ENCODE results near the gene TSPAN9.
A peak's percentile ranks its signal among the peaks of the same experiment; 100 is the strongest.

The TSPAN9 gene

GRCh38 chr12:3032770-3033538 is 44.2 kb upstream of the TSPAN9 start:
- Histone ChIP-seq H3K4me1 (ENCODE audit: insufficient read depth, poor library complexity, severe bottlenecking) (no peaks in the 10 kb centered on the region), H3K36me3 (ENCODE audit: low read depth) (peaks cover 14% of the 10 kb centered on the region), H3K4me3 (ENCODE audit: severe bottlenecking) (no peak overlapping the region), H3K27me3 (ENCODE audit: insufficient read depth, poor library complexity, severe bottlenecking) (no peaks in the 10 kb centered on the region), H3K27ac (ENCODE audit: poor library complexity, severe bottlenecking) (no peak overlapping the region), H3K9me3 (ENCODE audit: severe bottlenecking) (no peaks in the 10 kb centered on the region)
- no peak for ATAC-seq (ENCODE audit: low read depth)
- TF ChIP-seq, protein P1, sequence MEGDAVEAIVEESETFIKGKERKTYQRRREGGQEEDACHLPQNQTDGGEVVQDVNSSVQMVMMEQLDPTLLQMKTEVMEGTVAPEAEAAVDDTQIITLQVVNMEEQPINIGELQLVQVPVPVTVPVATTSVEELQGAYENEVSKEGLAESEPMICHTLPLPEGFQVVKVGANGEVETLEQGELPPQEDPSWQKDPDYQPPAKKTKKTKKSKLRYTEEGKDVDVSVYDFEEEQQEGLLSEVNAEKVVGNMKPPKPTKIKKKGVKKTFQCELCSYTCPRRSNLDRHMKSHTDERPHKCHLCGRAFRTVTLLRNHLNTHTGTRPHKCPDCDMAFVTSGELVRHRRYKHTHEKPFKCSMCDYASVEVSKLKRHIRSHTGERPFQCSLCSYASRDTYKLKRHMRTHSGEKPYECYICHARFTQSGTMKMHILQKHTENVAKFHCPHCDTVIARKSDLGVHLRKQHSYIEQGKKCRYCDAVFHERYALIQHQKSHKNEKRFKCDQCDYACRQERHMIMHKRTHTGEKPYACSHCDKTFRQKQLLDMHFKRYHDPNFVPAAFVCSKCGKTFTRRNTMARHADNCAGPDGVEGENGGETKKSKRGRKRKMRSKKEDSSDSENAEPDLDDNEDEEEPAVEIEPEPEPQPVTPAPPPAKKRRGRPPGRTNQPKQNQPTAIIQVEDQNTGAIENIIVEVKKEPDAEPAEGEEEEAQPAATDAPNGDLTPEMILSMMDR (IDR thresholded peaks at IDR 0.05; ENCODE audit: poor library complexity, severe bottlenecking): no peak
- peak; percentile 66 for DNase-seq (ENCODE audit: low spot score)

GRCh38 chr12:3033539-3033867 is 43.7 kb upstream of the TSPAN9 start:
- H3K4me1 ChIP-seq (ENCODE audit: insufficient read depth, poor library complexity, severe bottlenecking): no peaks in the 10 kb centered on the region
- H3K4me3 ChIP-seq (ENCODE audit: severe bottlenecking): no peak overlapping the region
- H3K27ac ChIP-seq (ENCODE audit: poor library complexity, severe bottlenecking): no peak overlapping the region
- ATAC-seq (ENCODE audit: low read depth) (no peak), DNase-seq (ENCODE audit: low spot score) (no peak)
- H3K36me3 ChIP-seq (ENCODE audit: low read depth): peaks cover 14% of the 10 kb centered on the region
- H3K27me3 ChIP-seq (ENCODE audit: insufficient read depth, poor library complexity, severe bottlenecking): no peaks in the 10 kb centered on the region
- TF ChIP-seq, protein P1 (IDR thresholded peaks at IDR 0.05; ENCODE audit: poor library complexity, severe bottlenecking): no peak
- H3K9me3 ChIP-seq (ENCODE audit: severe bottlenecking): no peaks in the 10 kb centered on the region

GRCh38 chr12:3034067-3034750 is 43.0 kb upstream of the TSPAN9 start:
- no peaks in the 10 kb centered on the region for H3K9me3 ChIP-seq (ENCODE audit: severe bottlenecking)
- DNase-seq (ENCODE audit: low spot score) (peak; percentile 76), ATAC-seq (ENCODE audit: low read depth) (peak; percentile 87)
- TF ChIP-seq, protein P1 (IDR thresholded peaks at IDR 0.05; ENCODE audit: poor library complexity, severe bottlenecking): peak; percentile 76
- H3K4me3 ChIP-seq (ENCODE audit: severe bottlenecking): no peak overlapping the region
- H3K4me1 ChIP-seq (ENCODE audit: insufficient read depth, poor library complexity, severe bottlenecking): no peaks in the 10 kb centered on the region
- H3K27me3 ChIP-seq (ENCODE audit: insufficient read depth, poor library complexity, severe bottlenecking): no peaks in the 10 kb centered on the region
- peaks cover 14% of the 10 kb centered on the region for H3K36me3 ChIP-seq (ENCODE audit: low read depth)
- H3K27ac ChIP-seq (ENCODE audit: poor library complexity, severe bottlenecking): no peak overlapping the region

- Histone ChIP-seq H3K4me3 (ENCODE audit: severe bottlenecking) (no peak overlapping the region), H3K27ac (ENCODE audit: poor library complexity, severe bottlenecking) (no peak overlapping the region), H3K27me3 (ENCODE audit: insufficient read depth, poor library complexity, severe bottlenecking) (no peaks in the 10 kb centered on the region), H3K36me3 (ENCODE audit: low read depth) (peaks cover 9% of the 10 kb centered on the region), H3K9me3 (ENCODE audit: severe bottlenecking) (no peaks in the 10 kb centered on the region), H3K4me1 (ENCODE audit: insufficient read depth, poor library complexity, severe bottlenecking) (no peaks in the 10 kb centered on the region)
- TF ChIP-seq, protein P1 (IDR thresholded peaks at IDR 0.05; ENCODE audit: poor library complexity, severe bottlenecking): no peak
- no peak for DNase-seq (ENCODE audit: low spot score)
- ATAC-seq (ENCODE audit: low read depth): no peak
Observed at GRCh38 chr12:3035171-3035570, 42.0 kb upstream of the TSPAN9 start.
